ENCODE measurements around the gene MCU. TPM values are rescaled to one million over a fixed set of nuclear protein-coding genes. Genes with fewer than 3 reads are reported as not detected.

The MCU gene
- total and polyA plus RNA-seq, 2 experiments from 2014 or later, result 31.6 to 41.7 TPM

GRCh38 chr10:72818076-72818475 lies 126.1 kb downstream of the MCU start:
- 53% methylated on average over 2 of the region's 2 CpGs for whole genome bisulfite sequencing (ENCODE audit: low lambda C conversion rate, missing lambda C conversion rate)
- no peaks in the 10 kb centered on the region for H3K27me3 ChIP-seq
- H3K36me3 ChIP-seq (replicated peaks; ENCODE audit: insufficient read depth, low read depth), result no peaks in the 10 kb centered on the region
- TF ChIP-seq, protein P1, sequence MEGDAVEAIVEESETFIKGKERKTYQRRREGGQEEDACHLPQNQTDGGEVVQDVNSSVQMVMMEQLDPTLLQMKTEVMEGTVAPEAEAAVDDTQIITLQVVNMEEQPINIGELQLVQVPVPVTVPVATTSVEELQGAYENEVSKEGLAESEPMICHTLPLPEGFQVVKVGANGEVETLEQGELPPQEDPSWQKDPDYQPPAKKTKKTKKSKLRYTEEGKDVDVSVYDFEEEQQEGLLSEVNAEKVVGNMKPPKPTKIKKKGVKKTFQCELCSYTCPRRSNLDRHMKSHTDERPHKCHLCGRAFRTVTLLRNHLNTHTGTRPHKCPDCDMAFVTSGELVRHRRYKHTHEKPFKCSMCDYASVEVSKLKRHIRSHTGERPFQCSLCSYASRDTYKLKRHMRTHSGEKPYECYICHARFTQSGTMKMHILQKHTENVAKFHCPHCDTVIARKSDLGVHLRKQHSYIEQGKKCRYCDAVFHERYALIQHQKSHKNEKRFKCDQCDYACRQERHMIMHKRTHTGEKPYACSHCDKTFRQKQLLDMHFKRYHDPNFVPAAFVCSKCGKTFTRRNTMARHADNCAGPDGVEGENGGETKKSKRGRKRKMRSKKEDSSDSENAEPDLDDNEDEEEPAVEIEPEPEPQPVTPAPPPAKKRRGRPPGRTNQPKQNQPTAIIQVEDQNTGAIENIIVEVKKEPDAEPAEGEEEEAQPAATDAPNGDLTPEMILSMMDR (IDR thresholded peaks at IDR 0.05; ENCODE audit: poor library complexity), result no peak
- TF ChIP-seq EZH2 (IDR thresholded peaks at IDR 0.05; ENCODE audit: borderline replicate concordance), result no peak
- no peak for TF ChIP-seq EZH2phosphoT487 (IDR thresholded peaks at IDR 0.05; ENCODE audit: low read depth, severe bottlenecking, unreplicated experiment)
- no peak overlapping the region for H2AFZ ChIP-seq
- H3K4me3 ChIP-seq, result no peak overlapping the region
- H3K9me2 ChIP-seq (replicated peaks; ENCODE audit: insufficient read depth), result no peaks in the 10 kb centered on the region
- H3K27ac ChIP-seq, result no peak overlapping the region
- H3K9me3 ChIP-seq (ENCODE audit: low read depth), result no peaks in the 10 kb centered on the region
- H3K4me1 ChIP-seq (ENCODE audit: insufficient read depth), result no peaks in the 10 kb centered on the region
- H3K79me2 ChIP-seq, result peaks cover 30% of the 10 kb centered on the region
- no peak overlapping the region for H3K4me2 ChIP-seq
- no peak for DNase-seq (ENCODE audit: low spot score)
- H4K20me1 ChIP-seq (ENCODE audit: insufficient read depth, poor library complexity, severe bottlenecking), result no peaks in the 10 kb centered on the region

DNA sequence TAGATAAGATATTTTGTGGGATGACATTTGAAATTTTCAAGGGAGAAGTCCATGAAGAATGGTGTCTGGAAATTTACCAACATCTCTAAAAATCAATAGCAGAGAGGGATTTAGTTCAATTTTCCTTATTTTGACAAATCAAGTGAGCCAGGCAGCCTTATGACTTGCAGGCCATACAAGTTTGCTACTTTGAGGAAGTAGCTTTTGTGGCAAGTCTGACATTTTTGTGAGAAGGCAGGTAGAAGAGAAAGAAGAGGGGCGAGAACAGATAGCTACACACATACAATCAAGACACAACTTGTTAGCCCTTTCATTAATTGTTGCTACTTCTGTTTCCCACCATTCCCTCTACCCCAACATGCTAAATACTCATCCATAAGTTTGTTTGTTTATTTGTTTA lies 127.1 kb downstream of the MCU start:
- Histone ChIP-seq H3K4me3 (no peak overlapping the region), H3K36me3 (replicated peaks; ENCODE audit: insufficient read depth, low read depth) (no peaks in the 10 kb centered on the region), H2AFZ (no peak overlapping the region), H3K27ac (no peak overlapping the region), H3K79me2 (peaks cover 33% of the 10 kb centered on the region), H3K4me2 (no peak overlapping the region), H3K9me2 (replicated peaks; ENCODE audit: insufficient read depth) (no peaks in the 10 kb centered on the region), H4K20me1 (ENCODE audit: insufficient read depth, poor library complexity, severe bottlenecking) (no peaks in the 10 kb centered on the region), H3K9me3 (ENCODE audit: low read depth) (no peaks in the 10 kb centered on the region), H3K27me3 (no peaks in the 10 kb centered on the region), H3K4me1 (ENCODE audit: insufficient read depth) (no peaks in the 10 kb centered on the region)
- WGBS (ENCODE audit: low lambda C conversion rate, missing lambda C conversion rate), result 100% methylated on average over 1 of the region's 1 CpG
- no peak for DNase-seq (ENCODE audit: low spot score)
- TF ChIP-seq, protein P1 (IDR thresholded peaks at IDR 0.05; ENCODE audit: poor library complexity), result no peak
- TF ChIP-seq EZH2phosphoT487 (IDR thresholded peaks at IDR 0.05; ENCODE audit: low read depth, severe bottlenecking, unreplicated experiment), result no peak
- TF ChIP-seq EZH2 (IDR thresholded peaks at IDR 0.05; ENCODE audit: borderline replicate concordance), result no peak

GRCh38 chr10:72821606-72822005 lies 129.7 kb downstream of the MCU start:
- Histone ChIP-seq H3K79me2 (peaks cover 31% of the 10 kb centered on the region), H3K27me3 (no peaks in the 10 kb centered on the region), H3K4me2 (no peak overlapping the region), H3K4me3 (no peak overlapping the region), H3K4me1 (ENCODE audit: insufficient read depth) (no peaks in the 10 kb centered on the region), H3K27ac (no peak overlapping the region), H3K9me2 (replicated peaks; ENCODE audit: insufficient read depth) (no peaks in the 10 kb centered on the region), H3K9me3 (ENCODE audit: low read depth) (no peaks in the 10 kb centered on the region), H3K36me3 (replicated peaks; ENCODE audit: insufficient read depth, low read depth) (no peaks in the 10 kb centered on the region), H2AFZ (no peak overlapping the region), H4K20me1 (ENCODE audit: insufficient read depth, poor library complexity, severe bottlenecking) (no peaks in the 10 kb centered on the region)
- 79% methylated on average over 2 of the region's 2 CpGs for WGBS (ENCODE audit: low lambda C conversion rate, missing lambda C conversion rate)
- DNase-seq (ENCODE audit: low spot score), result no peak
- no peak for TF ChIP-seq EZH2 (IDR thresholded peaks at IDR 0.05; ENCODE audit: borderline replicate concordance)

- H3K9me2 ChIP-seq (replicated peaks; ENCODE audit: insufficient read depth), result no peaks in the 10 kb centered on the region
- H3K27me3 ChIP-seq, result no peaks in the 10 kb centered on the region
- DNase-seq (ENCODE audit: low spot score), result no peak
- H3K9me3 ChIP-seq (ENCODE audit: low read depth), result no peaks in the 10 kb centered on the region
- peaks cover 28% of the 10 kb centered on the region for H3K79me2 ChIP-seq
- TF ChIP-seq EZH2 (IDR thresholded peaks at IDR 0.05; ENCODE audit: borderline replicate concordance), result no peak
- no peak for TF ChIP-seq EZH2phosphoT487 (IDR thresholded peaks at IDR 0.05; ENCODE audit: low read depth, severe bottlenecking, unreplicated experiment)
- TF ChIP-seq, protein P1 (IDR thresholded peaks at IDR 0.05; ENCODE audit: poor library complexity), result no peak
- no peak overlapping the region for H2AFZ ChIP-seq
- no peak overlapping the region for H3K4me3 ChIP-seq
- no peaks in the 10 kb centered on the region for H4K20me1 ChIP-seq (ENCODE audit: insufficient read depth, poor library complexity, severe bottlenecking)
- H3K4me2 ChIP-seq, result no peak overlapping the region
- no peaks in the 10 kb centered on the region for H3K4me1 ChIP-seq (ENCODE audit: insufficient read depth)
- H3K27ac ChIP-seq, result no peak overlapping the region
- 99% methylated on average over 4 of the region's 4 CpGs for WGBS (ENCODE audit: low lambda C conversion rate, missing lambda C conversion rate)
- H3K36me3 ChIP-seq (replicated peaks; ENCODE audit: insufficient read depth, low read depth), result no peaks in the 10 kb centered on the region
These were observed 130.5 kb downstream of the MCU start for GRCh38 chr10:72822342-72822986.
